Gastroesophageal sphincter (tissue), 3 donors: Measurements from ENCODE around the gene CRKL.

Source experiments
- CTCF ChIP-seq, 4 experiments: fragments of 200-600 bp in 2 of 4; fragments of 450-650 bp in 2 of 4; sonication (generic) in 1 of 4; IDR thresholded peaks; one replicate each; pipeline ENCODE4 v1.5.1; 2017 to 2019; ENCODE audit warnings: antibody characterized with exemption in 4 of 4, mild to moderate bottlenecking in 2 of 4, moderate library complexity in 2 of 4
- EP300 ChIP-seq: sonication (generic); formaldehyde crosslinking; IDR thresholded peaks from one replicate; pipeline ENCODE4 v1.6.1; 2017; ENCODE audit warnings: antibody characterized with exemption, mild to moderate bottlenecking
- POLR2A ChIP-seq, 2 donors: fragments of 450-650 bp; IDR thresholded peaks; one replicate each; pipeline ENCODE4 v1.6.1; 2017; ENCODE audit warnings: antibody characterized with exemption in 2 of 2, mild to moderate bottlenecking in 2 of 2, moderate library complexity in 1 of 2
- POLR2AphosphoS5 ChIP-seq: sonication (generic); formaldehyde crosslinking; IDR thresholded peaks from one replicate; pipeline ENCODE4 v1.6.1; 2017; ENCODE audit warnings: antibody characterized with exemption

GRCh38 chr22:20983081-20983771 lies 66.0 kb downstream of the CRKL start:
- no peak for TF ChIP-seq CTCF (IDR thresholded peaks at IDR 0.05)
- TF ChIP-seq POLR2AphosphoS5: no peak
- no peak for TF ChIP-seq POLR2A (IDR thresholded peaks at IDR 0.05)
- TF ChIP-seq EP300: no peak
